GM19438 (cell line): ENCODE measurements around the gene FRMPD2.
"Not testable (repeated sequence)": the region's sequence is repeated elsewhere in the genome, so short reads cannot be mapped to it uniquely, and the experiment has no call there.

Source experiments
- ATAC-seq: cut with Tn5 transposase; IDR thresholded peaks from one replicate; pipeline ENCODE4 v1.9.1; 2021; ENCODE audit warnings: low read depth; ENCODE audit not compliant: unreplicated experiment

The FRMPD2 gene

GRCh38 chr10:48143721-48144642, 130.5 kb downstream of the FRMPD2 start:
- ATAC-seq, result not testable (repeated sequence)

DNA sequence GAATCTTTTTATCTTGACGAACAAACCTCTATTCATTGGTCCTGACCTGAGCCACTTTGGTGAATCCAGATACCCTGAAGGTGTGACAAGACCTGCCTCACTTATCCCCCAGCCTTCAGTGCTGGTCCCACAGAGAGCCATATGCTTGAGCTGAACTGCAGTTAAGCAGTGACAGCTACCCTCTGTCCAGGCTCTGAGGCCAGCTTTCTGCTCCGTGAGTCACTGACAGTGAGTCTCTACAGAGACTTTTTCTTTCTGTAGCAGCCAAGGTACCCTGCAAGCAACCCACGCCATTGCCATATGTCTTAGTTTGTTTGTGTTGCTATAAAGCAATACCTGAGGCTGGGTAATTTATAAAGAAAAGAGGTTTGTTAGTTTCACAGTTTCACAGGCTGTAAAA, 133.5 kb downstream of the FRMPD2 start:
- ATAC-seq, result not testable (repeated sequence)

DNA sequence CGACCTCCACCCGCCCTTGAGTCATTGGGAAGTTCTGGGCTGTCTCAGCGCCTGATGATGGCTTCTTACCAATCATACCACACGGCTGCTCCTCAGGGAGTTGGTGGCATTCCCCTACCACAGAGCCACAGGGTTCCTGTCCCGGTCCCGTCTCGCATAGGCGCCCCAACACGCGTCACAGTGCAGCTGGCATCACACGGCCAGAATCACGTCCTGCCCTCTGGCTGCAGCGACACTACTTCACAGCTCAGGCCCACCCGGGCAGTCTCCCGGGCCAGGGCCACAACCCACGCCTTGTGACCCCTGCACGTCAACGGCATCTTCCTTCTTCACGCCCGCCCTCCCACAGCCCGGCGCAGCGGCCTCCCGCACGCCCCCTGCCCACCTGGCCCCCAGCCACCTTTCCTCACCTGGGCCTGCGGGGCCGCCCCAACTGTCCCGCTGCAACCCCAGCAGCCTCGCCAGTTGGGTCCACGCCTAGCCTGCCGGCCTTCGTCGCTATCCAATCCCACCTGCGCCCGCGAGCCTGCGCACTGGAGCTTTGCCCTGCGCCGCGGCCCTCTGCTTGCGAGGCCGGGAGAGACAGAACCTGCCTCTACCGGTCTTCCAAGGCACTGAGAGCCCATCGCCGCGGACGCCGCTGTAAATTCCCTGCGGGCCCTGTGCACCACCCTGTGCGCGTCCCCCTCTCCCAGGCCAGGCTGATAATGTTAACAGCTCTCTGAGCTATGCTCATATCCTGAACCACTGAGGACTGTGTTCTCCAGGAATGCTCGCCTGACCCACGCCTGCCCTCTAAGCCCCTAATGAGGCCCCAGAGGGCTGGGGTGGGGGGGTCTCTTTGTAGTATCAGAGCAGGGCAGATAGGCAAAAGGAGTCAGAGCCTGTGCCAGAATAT, 134.3 kb downstream of the FRMPD2 start:
- not testable (repeated sequence) for ATAC-seq

GRCh38 chr10:48128954-48129353, 145.5 kb downstream of the FRMPD2 start:
- not testable (repeated sequence) for ATAC-seq

DNA sequence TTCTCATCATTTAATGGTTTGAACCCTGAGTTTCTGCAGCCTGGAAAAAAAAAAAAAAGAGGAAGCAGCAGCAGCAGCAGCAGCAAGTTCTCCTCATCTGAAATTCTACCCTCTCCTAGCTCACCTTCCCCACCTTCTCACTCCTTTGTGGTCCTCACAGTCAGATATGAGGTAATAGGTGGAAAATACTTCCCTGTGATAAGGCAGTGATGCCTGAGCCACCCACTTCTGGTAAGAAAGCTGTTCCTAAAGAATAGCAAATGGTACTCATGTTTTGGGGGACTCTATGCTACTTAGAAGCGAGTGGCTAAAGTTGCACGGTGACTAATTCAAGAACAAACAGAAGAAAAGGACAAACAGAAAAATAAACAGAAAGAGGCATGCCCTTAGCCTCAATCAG, 148.2 kb downstream of the FRMPD2 start:
- ATAC-seq, result not testable (repeated sequence)

- ATAC-seq, result not testable (repeated sequence)
Measured at GRCh38 chr10:48125631-48126030, 148.9 kb downstream of the FRMPD2 start.

DNA sequence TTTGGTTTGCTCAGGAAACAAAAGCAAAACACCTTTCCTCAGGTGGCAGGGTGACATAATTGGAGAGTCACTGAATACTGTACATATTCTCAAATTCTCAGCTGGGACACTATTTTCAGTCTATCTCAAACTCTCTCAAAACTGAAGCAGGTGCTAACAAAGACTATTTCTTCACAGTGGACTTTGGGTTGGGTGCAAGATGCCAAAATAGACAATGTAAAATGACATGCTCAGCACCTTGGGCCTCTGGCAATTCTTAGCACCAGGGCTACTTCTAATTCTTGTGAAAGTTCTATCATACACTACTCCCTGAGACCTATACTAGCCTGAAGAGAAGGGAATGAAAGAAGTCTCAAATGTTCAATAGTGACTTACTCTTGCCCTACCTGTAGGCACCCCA, 151.9 kb downstream of the FRMPD2 start:
- ATAC-seq, result not testable (repeated sequence)

DNA sequence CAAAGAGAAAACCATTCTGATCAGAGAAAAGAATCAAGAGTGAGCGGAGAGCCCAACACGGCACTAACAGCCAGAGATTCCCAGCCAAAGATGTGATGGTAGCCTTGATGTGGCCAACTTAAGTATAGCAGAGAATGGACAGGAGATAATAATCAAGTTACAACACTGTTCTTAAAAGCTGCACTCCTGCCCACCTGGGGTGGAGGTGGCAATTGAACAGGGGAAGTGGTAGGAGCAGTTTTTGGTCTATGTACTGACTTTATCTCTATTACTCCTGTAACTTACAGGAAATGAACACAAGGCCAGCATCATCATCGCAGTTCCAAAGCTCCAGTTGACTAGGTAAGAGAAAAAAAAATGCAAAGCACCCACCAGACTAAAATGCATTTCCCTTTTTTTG, 164.2 kb downstream of the FRMPD2 start:
- not testable (repeated sequence) for ATAC-seq
